ENCODE results near the gene MCMBP.

MCMBP gene

GRCh38 chr10:119849944-119850343 is 22.7 kb downstream of the MCMBP start:
- no peak for DNase-seq (ENCODE audit: low spot score)
- TF ChIP-seq CTCF (IDR thresholded peaks at IDR 0.05; ENCODE audit: extremely low read depth, missing control alignments), result no peak

GRCh38 chr10:119849031-119849789 is 23.4 kb downstream of the MCMBP start:
- no peak for DNase-seq (ENCODE audit: low spot score)
- no peak for TF ChIP-seq CTCF (IDR thresholded peaks at IDR 0.05; ENCODE audit: extremely low read depth, missing control alignments)

- TF ChIP-seq CTCF (IDR thresholded peaks at IDR 0.05; ENCODE audit: extremely low read depth, missing control alignments), result no peak
These were observed 27.0 kb downstream of the MCMBP start for GRCh38 chr10:119845656-119846055.

GRCh38 chr10:119834188-119834587 is 38.5 kb downstream of the MCMBP start:
- no peak for TF ChIP-seq CTCF (IDR thresholded peaks at IDR 0.05; ENCODE audit: extremely low read depth, missing control alignments)
- DNase-seq (ENCODE audit: low spot score), result no peak

More at GRCh38 chr10:119845656-119846055, 27.0 kb downstream of the MCMBP start:
- no peak for DNase-seq (ENCODE audit: low spot score)

GRCh38 chr10:119832951-119833350 is 39.7 kb downstream of the MCMBP start:
- no peak for TF ChIP-seq CTCF (IDR thresholded peaks at IDR 0.05; ENCODE audit: extremely low read depth, missing control alignments)
- DNase-seq (ENCODE audit: low spot score), result no peak

GRCh38 chr10:119831656-119832055 is 41.0 kb downstream of the MCMBP start:
- no peak for TF ChIP-seq CTCF (IDR thresholded peaks at IDR 0.05; ENCODE audit: extremely low read depth, missing control alignments)
- no peak for DNase-seq (ENCODE audit: low spot score)

GRCh38 chr10:119830851-119831250 is 41.8 kb downstream of the MCMBP start:
- no peak for DNase-seq (ENCODE audit: low spot score)
- no peak for TF ChIP-seq CTCF (IDR thresholded peaks at IDR 0.05; ENCODE audit: extremely low read depth, missing control alignments)

Data from GM20000 (cell line).